LoVo (cell line): Measurements from ENCODE around the gene TPR.
A peak's percentile ranks its signal among the peaks of the same experiment; 100 is the strongest.

ENCODE experiments used
- DNase-seq: peaks from one replicate; pipeline ENCODE4 v3.0.0-alpha.2; 2016; ENCODE audit warnings: low spot score

Gene TPR

DNA sequence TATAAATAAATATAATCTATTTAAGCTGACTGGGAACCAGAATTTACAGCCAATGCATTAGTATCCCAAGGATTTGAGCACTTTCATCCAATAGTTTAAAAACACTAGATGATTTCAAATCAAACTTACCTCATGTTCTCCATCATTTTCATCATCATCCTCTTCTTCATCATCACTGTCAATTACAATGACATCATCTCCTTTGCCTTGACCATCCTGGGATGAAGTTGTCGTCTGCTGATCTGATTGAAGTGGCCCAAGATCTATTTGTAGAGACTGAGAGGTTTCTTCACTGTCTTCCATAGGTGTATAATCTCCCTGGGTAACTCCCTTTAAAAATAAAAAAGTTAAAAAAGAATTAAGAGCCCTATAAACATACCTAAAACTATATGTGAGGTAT is 47.7 kb downstream of the TPR start:
- no peak for DNase-seq

DNA sequence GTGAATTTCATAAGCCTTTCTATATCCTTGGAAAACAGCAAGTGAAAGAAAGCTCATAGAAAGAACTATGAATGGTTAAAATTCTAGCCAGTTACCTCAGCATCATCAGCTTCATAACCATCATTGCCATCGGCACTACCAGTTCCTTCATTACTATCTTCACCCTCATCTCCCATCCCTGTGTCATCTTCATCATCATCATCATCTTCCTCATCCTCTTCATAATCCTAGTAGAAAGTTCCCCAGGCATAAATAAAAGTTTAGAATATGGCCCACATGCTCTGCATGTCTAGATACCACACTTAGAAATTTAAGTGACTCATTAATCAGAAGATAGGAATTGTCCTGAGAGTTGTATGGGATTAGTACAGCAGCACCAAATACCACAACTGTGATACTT is 49.0 kb downstream of the TPR start:
- DNase-seq: no peak

DNA sequence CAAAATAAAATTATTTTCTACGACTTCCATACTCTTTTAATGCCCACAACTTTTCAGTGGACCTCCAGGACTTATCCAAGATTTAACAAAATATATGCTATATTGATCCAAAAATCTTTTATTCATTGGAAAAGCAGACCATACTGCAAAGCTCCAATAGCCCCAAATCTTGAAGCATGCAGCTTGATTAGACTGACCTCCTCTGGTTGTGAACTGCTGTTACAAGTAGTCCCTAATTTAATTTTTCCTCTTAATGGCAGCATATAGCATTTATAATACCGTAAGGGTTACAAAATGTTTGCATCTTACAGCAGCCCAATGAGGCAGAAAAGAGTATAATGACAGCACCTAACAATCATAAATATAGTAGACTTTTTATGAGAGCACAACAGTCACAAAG is 49.8 kb downstream of the TPR start:
- no peak for DNase-seq

DNA sequence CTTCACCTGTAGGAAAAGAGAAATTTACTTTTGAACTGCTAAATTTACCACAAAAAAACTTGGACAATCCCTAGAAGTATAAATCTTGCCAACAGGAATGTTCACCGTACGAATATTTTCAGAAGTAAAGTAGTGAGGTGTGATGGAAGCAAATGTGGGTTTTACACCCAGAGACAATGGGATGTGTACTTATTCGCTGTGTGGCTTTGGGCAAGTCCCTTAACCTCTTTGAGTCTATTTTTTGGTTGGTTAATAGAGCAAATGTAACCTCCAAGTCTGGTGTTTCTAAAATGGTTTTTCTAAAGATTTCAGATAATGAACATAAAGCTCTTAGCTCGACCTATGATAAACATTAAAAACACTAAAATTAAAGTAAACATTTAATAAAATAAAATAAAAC is 51.2 kb downstream of the TPR start:
- DNase-seq: no peak

DNA sequence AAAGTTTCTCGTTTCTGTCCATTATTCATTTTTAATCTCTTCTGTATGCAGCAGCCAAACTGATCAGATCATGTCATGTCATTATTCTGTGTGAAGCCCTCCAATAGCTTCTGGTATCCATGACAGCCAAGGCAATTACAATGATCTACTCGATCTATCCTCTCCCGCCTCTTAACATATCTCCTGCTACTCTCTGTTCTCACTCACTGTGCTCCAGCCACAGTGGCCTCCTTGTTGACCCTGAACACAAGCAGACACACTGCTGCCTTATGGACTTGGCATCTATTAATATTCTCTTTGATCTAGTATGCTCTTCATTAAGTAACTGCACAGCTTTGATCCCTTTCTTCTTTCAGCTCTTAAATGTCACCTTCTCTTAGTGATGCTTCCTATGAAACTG is 59.5 kb downstream of the TPR start:
- no peak for DNase-seq

DNA sequence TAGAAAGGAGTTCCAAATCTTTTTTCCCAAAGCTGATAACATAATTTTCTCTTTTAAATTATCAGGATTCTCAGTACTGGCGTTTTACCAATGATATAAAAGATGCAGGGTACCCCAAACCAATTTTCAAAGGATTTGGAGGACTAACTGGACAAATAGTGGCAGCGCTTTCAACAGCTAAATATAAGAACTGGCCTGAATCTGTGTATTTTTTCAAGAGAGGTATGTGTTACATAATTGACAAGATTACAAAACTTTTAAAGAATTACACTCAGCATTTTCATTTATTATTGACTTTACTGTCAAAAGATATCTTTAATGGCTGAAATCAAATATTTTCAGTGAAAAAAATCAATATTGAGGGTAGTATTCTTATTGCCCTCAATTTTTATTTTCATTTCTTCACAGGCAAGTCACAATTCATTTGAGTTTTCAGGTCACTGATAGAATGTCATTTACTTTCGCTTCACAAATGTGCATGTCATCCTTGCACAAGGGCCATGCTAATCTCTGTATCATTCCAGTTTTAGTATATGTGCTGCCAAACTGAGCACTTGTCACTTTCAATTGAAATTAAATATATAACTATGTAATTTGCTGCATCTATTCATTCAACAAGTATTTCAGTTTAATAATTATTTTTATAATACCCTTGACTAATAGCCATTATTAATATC is 63.5 kb downstream of the TPR start:
- no peak for DNase-seq

DNA sequence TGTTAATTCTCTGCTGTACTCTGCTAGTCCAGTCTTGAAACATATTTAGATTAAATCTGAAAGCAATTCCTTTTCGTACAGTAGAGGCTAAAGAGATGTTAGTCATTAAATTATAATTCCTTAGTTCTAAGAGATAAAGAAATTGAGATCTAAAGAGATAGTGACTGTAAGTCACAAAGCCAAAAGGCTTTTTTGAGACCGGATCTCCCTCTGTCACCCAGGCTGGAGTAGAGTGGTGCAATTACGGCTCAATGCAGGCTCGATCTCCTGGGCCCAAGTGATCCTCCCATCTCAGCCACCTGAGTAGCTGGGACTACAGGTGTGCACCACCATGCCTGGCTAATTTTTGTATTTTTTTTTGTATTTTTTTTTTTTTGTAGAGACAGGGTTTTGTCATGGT is 64.7 kb downstream of the TPR start:
- DNase-seq: no peak

DNA sequence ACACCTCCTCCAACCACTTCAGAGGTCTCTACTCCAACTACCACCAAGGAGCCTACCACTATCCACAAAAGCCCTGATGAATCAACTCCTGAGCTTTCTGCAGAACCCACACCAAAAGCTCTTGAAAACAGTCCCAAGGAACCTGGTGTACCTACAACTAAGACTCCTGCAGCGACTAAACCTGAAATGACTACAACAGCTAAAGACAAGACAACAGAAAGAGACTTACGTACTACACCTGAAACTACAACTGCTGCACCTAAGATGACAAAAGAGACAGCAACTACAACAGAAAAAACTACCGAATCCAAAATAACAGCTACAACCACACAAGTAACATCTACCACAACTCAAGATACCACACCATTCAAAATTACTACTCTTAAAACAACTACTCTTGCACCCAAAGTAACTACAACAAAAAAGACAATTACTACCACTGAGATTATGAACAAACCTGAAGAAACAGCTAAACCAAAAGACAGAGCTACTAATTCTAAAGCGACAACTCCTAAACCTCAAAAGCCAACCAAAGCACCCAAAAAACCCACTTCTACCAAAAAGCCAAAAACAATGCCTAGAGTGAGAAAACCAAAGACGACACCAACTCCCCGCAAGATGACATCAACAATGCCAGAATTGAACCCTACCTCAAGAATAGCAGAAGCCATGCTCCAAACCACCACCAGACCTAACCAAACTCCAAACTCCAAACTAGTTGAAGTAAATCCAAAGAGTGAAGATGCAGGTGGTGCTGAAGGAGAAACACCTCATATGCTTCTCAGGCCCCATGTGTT is 66.6 kb downstream of the TPR start:
- DNase-seq: no peak

DNA sequence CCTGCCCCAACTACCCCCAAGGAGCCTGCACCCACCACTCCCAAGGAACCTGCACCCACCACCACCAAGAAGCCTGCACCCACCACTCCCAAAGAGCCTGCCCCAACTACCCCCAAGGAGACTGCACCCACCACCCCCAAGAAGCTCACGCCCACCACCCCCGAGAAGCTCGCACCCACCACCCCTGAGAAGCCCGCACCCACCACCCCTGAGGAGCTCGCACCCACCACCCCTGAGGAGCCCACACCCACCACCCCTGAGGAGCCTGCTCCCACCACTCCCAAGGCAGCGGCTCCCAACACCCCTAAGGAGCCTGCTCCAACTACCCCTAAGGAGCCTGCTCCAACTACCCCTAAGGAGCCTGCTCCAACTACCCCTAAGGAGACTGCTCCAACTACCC is 67.6 kb downstream of the TPR start:
- DNase-seq: no peak

DNA sequence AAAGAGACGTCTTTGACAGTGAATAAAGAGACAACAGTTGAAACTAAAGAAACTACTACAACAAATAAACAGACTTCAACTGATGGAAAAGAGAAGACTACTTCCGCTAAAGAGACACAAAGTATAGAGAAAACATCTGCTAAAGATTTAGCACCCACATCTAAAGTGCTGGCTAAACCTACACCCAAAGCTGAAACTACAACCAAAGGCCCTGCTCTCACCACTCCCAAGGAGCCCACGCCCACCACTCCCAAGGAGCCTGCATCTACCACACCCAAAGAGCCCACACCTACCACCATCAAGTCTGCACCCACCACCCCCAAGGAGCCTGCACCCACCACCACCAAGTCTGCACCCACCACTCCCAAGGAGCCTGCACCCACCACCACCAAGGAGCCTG is 68.5 kb downstream of the TPR start:
- DNase-seq: no peak

DNA sequence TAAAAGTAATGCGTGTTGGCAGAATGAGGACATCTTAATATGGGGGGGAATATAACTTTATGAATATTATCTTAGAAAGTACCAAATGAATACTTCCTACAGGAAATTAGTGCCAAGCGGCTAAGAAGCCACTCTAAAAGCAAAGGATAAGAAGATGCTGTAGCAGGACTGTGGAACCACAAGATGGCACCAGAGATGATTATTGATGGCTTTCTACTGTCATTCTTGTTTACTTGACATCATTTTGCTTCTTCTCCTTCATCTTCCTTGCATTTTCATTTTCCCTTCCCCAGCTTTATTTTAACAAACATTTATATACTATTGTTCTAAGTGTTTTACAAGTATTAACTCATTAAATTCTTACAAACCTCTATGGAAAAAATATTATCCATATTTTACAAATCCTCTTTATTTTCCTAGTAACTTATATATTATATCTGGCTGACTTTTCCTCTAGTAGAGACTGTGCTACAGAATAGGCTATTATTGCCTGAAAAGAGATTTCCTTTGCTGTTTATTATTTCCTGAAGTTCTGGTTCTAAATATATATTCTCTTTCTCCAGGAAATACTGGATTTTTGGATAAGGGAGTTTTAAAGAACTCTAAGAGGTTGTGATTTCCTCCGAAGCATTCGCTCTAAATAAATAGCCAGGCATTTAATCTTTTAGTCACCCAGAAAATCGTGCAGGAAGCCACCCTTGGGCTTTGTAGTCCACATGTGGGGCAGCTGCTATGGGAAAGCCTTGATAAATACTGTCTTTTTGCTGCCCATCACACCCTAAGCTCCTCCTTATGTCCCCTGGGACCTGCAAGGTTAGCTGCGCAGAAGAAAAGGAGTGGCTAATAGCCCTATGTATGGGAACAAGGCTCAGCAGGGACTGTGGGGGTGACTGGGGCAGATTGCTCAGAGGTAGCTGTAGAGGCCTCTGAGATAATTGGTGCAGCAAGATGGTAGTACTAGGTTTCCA is 69.8 kb downstream of the TPR start:
- DNase-seq: peak; percentile 44

DNA sequence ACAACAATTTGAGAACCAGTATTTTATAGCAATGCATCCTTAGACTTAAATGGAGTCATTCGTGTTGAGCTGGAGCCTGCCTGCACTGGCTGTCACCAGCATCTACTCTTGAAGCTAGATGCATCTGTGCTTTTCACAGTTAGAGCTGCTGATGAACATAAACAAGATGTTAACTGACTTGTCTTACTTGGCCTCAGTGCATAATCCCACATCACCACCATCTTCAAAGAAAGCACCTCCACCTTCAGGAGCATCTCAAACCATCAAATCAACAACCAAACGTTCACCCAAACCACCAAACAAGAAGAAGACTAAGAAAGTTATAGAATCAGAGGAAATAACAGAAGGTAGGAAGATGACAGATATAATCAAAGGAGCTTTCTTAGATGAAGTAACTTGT is 71.1 kb downstream of the TPR start:
- no peak for DNase-seq

DNA sequence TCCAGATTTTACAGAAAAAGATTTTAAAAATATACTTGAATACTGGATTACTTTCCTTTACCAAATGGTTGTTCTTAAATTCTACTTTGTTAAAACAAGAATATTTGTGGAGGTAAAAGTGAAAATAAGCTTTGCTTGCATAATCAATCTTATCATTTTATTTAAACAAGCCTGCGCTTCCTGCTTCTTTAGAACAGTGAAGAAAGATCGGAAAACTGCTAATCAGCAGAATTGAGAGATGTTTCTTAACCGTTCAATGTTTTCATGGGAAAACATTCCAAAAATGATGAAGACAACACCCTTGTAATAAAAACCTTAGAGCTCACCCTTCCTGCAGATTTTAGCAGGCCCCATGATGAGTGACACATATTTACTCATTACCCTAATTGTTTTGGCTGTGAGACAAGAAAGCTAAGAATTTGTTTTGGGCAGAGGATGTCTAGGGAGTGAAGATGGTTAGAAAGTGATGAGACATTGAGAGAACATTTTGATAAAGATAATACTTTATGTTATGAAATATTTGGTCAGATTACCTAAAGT is 72.6 kb downstream of the TPR start:
- no peak for DNase-seq

DNA sequence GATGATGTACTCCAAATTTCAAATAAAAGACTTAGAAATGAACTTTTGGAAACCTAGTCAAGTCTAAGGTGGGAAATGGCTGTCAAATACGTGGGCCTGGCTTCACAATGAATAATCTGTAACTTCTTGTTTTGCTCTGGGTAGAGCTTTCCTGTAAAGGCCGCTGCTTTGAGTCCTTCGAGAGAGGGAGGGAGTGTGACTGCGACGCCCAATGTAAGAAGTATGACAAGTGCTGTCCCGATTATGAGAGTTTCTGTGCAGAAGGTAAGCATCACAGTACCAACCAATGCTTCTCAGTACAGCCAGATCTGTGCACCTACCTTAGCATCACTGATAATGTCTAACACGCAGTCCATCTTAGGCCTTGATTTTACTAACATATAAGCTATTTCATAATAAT is 73.6 kb downstream of the TPR start:
- no peak for DNase-seq

DNA sequence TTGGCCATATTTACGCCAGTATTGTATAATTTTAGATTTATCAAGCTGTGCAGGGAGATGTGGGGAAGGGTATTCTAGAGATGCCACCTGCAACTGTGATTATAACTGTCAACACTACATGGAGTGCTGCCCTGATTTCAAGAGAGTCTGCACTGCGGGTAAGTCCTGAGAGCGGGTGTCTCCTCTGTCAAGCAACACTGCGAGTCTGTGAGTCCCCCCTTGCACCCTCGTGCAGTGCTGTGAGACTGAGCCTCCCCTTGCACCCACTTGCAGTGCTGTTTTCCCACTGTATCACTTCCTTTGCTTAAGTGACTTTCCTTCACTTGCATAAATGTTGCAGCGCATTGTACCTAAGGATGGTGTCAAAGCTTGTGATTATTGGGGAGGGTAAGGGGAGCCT is 75.0 kb downstream of the TPR start:
- DNase-seq: no peak

DNA sequence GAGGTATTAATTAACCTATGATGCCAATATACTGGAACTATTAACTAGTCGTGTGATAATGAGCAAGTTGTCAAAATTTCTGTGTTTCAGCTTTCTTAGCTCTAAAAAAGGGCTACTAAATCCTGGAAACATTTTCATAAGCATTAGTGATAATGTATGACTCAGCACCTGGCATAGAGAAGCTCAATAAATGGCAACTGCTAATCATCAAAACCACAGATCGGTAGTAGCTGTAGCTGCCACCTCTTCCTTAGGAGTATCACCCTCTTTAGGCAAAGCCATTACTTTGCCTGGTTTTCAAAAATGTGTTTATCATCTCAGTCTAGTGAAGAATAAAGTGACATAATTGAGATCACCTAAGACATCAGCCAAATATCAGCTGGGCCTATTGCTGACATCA is 75.5 kb downstream of the TPR start:
- DNase-seq: no peak

DNA sequence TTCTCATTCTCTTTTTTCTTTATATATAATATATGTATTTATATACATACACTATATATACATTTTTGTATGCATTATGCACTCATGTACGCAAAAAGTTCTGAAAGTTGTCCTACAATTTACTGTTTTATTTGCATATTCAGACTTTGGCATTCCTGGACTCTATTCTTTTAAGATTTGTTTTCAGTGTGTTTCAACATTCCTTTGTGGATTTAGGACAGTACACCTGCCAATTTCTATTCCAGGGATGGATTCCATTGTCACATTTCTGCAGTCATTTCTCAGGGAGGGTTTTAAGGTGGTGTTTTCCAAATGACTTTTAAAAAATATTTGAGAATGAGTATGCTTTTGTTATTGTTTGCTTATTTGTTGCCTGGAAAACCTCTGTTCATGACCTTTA is 76.2 kb downstream of the TPR start:
- no peak for DNase-seq

DNA sequence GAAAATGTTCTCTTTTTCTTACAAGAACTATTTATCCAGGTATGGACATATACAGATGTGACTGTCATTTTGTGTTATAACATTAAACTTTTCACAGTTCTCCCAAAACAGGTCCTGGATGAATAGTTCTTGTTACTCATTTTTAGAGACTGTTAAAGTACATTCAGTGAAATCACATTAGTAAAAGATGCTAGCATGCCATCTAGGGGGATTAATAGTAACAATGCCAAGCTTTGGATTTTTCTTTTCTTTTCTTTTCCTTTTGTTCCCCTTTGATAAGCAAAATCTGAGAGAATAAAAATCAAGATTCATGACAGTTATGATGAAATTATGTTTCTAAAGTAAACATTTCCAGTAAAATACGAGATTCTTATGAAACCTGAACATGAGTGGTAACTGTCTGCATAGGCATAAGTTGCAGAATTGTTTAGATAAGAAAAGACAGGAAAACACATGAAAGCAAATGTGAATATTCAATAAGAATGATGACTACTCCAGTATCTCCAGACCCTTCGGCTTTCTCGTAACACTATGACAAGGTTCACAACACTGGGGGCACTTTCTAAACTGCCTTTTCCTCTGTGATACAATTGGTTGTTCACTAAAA is 77.5 kb downstream of the TPR start:
- DNase-seq: no peak

DNA sequence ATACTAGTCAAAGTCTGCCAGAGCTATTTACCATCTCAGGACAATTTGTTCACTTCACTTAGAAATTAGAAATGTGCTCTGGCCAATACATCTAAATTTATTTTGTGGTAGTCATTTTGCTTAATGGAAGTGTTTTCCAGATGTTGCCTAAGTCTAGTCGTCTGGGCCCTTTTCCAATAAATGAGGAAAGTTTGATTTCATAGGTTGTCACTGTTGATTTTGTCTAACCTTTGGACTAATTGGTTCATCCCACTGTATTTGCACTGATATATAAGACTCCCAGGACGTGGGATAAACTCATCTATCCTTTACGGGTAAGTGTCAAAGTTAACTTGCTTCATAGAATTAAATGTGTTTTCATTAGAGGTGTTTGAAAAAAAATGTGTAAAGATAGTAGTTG is 79.1 kb downstream of the TPR start, which contains the start of gene PRG4:
TSS of gene PRG4 (plus strand) at position 300 of the 400 bp plus-strand sequence.
- no peak for DNase-seq

DNA sequence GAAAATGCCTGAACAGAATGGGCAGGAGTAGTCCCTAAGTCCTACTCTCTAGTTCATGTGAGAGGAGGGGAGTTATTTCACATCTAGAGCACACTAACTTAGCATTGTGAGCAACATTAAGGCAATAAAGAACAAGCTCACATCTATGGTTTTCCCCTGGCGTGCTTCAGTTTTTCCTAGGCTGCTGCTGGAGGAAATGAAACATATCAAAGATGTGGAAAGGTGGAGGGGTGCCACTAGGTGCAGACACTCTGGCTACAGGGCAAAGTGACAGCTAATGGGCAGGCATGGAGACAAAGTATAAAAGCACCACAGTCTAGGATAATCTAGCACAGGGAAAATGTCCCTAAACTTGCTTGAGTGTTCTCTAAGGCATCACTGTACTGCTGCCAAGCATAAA is 82.2 kb downstream of the TPR start:
- no peak for DNase-seq

DNA sequence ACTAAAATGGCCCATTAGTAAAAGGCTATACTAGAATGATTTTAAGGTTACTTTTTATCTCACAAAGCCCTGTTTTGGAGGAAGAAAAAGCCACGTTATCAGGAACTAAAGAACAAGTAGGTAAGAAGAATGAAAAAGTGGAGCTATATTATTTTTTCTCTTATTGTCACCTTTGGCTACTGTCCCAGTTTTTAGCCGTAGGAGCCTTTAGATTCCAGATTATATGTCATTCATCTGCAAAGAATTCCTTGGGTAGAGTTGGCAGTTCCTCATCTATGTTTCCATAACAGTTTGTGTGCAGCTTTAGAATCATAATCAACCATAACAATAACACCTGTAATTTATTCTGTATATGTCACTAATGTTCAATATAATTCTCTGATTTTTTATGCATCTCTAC is 83.8 kb downstream of the TPR start:
- no peak for DNase-seq

DNA sequence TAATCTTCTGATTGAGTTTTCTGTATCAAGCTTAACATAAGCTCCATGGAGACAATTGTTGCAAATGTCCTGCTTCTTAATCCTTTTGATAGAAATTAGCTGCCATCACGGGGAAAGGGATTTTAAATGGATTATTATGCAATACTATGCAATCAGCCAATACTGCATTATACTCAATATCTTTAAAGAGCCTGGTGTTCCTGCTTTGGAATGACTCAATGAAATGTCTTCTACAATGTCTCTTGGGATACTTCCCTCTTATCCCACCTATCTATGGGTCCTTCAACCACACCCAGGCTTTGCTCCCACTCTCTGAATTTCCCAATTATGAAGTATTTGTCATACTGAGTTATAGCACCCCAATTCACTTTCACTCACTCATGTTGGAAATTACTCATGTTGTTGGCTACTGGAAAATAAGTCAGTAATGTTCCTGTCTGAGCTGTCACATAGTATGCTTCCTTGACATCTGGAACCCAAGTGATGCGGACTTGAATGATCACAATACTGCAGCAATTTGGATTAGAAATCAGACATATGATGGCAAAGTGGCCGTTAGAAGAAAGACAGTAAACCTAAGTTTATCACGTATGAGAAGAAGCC is 85.0 kb downstream of the TPR start:
- no peak for DNase-seq
